Suprapubic skin (tissue), 4 donors: ENCODE measurements around the gene LCE5A. TPM values are rescaled to one million over a fixed set of nuclear protein-coding genes. Genes with fewer than 3 reads are reported as not detected.

Experiments
- DNase-seq, 2 donors: peaks; one replicate each; pipeline ENCODE4 v3.0.0-alpha.2; 2019; ENCODE audit warnings: low spot score in 2 of 2
- H3K27ac ChIP-seq: fragments of 200-600 bp; sonication (generic); one replicate; pipeline ENCODE4 v1.5.1; 2019
- H3K27me3 ChIP-seq: fragments of 200-600 bp; sonication (generic); one replicate; pipeline ENCODE4 v1.5.1; 2019
- H3K36me3 ChIP-seq: fragments of 200-600 bp; sonication (generic); one replicate; pipeline ENCODE4 v1.5.1; 2019
- H3K4me1 ChIP-seq: fragments of 200-600 bp; sonication (generic); one replicate; pipeline ENCODE4 v1.5.1; 2019
- H3K4me3 ChIP-seq: fragments of 200-600 bp; sonication (generic); one replicate; pipeline ENCODE4 v1.5.1; 2019; ENCODE audit warnings: mild to moderate bottlenecking
- H3K9me3 ChIP-seq: fragments of 200-600 bp; sonication (generic); one replicate; pipeline ENCODE4 v1.5.1; 2019
- CTCF ChIP-seq, 2 donors: fragments of 200-600 bp in 1 of 2; fragments of 450-650 bp in 1 of 2; sonication (generic) in 1 of 2; IDR thresholded peaks; one replicate each; pipeline ENCODE4 v1.5.1; 2016 to 2019; ENCODE audit warnings: antibody characterized with exemption in 2 of 2, mild to moderate bottlenecking in 1 of 2, moderate library complexity in 1 of 2
- EP300 ChIP-seq: sonication (generic); formaldehyde crosslinking; IDR thresholded peaks from one replicate; pipeline ENCODE4 v1.6.1; 2017; ENCODE audit warnings: antibody characterized with exemption
- POLR2A ChIP-seq, 2 donors: fragments of 450-650 bp; IDR thresholded peaks; one replicate each; pipeline ENCODE4 v1.6.1; 2017; ENCODE audit warnings: antibody characterized with exemption in 2 of 2, mild to moderate bottlenecking in 2 of 2, moderate library complexity in 2 of 2
- POLR2AphosphoS5 ChIP-seq, 3 donors: sonication (generic); formaldehyde crosslinking; IDR thresholded peaks; one replicate each; pipeline ENCODE4 v1.6.1; 2017; ENCODE audit warnings: antibody characterized with exemption in 3 of 3
- WGBS: methylation state at CpG from one replicate; pipeline ENCODE4 v1.1.5; 2018; 5-methylcytosine and 5-hydroxymethylcytosine counted together
- total RNA-seq, 4 donors: library from RNA; depleted of rRNA; stranded (reverse); fragments of >200 nt; gene quantifications; one replicate each; pipeline ENCODE4 v1.1.0, GENCODE V29; 2016

Gene LCE5A
- total RNA-seq, 4 donors from 2014 or later = 41.1 to 222 (median 140) TPM

- no peak overlapping the region for H3K4me3 ChIP-seq
- H3K4me1 ChIP-seq = peaks cover 13% of the 10 kb centered on the region
- H3K27me3 ChIP-seq = peaks cover 44% of the 10 kb centered on the region
- no peak overlapping the region for H3K27ac ChIP-seq
- H3K9me3 ChIP-seq = no peaks in the 10 kb centered on the region
- no peak for DNase-seq
- no peak for TF ChIP-seq POLR2A (IDR thresholded peaks at IDR 0.05)
- TF ChIP-seq POLR2AphosphoS5 (IDR thresholded peaks at IDR 0.05) = no peak
- no peak for TF ChIP-seq CTCF (IDR thresholded peaks at IDR 0.05)
- TF ChIP-seq EP300 = no peak
- no peaks in the 10 kb centered on the region for H3K36me3 ChIP-seq
- WGBS = 62% methylated on average over 7 of the region's 7 CpGs
Measured at GRCh38 chr1:152516082-152516481, 5.5 kb downstream of the LCE5A start.

- Histone ChIP-seq H3K9me3 (no peaks in the 10 kb centered on the region), H3K4me1 (peaks cover 13% of the 10 kb centered on the region), H3K27me3 (peaks cover 33% of the 10 kb centered on the region), H3K27ac (no peak overlapping the region), H3K36me3 (no peaks in the 10 kb centered on the region), H3K4me3 (no peak overlapping the region)
- 49% methylated on average over 5 of the region's 7 CpGs for WGBS
- no peak for DNase-seq
- TF ChIP-seq POLR2AphosphoS5 (IDR thresholded peaks at IDR 0.05) (no peak), POLR2A (IDR thresholded peaks at IDR 0.05) (no peak), CTCF (IDR thresholded peaks at IDR 0.05) (no peak), EP300 (no peak)
Measured at GRCh38 chr1:152517237-152517811, 6.7 kb downstream of the LCE5A start.

- Histone ChIP-seq H3K27me3 (peaks cover 17% of the 10 kb centered on the region), H3K27ac (no peak overlapping the region), H3K4me3 (no peak overlapping the region), H3K4me1 (peaks cover 12% of the 10 kb centered on the region), H3K9me3 (no peaks in the 10 kb centered on the region), H3K36me3 (no peaks in the 10 kb centered on the region)
- no peak for TF ChIP-seq POLR2AphosphoS5 (IDR thresholded peaks at IDR 0.05)
- TF ChIP-seq EP300 = no peak
- TF ChIP-seq POLR2A (IDR thresholded peaks at IDR 0.05) = no peak
- no peak for TF ChIP-seq CTCF (IDR thresholded peaks at IDR 0.05)
- DNase-seq = no peak
- 55% methylated on average over 1 of the region's 1 CpG for WGBS
Measured at GRCh38 chr1:152519851-152520250, 9.2 kb downstream of the LCE5A start.

- no peaks in the 10 kb centered on the region for H3K9me3 ChIP-seq
- WGBS = 61% methylated on average over 4 of the region's 4 CpGs
- no peak for DNase-seq
- H3K4me1 ChIP-seq = peaks cover 5% of the 10 kb centered on the region
- no peak overlapping the region for H3K4me3 ChIP-seq
- H3K27me3 ChIP-seq = peaks cover 9% of the 10 kb centered on the region
- TF ChIP-seq CTCF (IDR thresholded peaks at IDR 0.05) (no peak), EP300 (no peak), POLR2AphosphoS5 (IDR thresholded peaks at IDR 0.05) (no peak), POLR2A (IDR thresholded peaks at IDR 0.05) (no peak)
- H3K27ac ChIP-seq = no peak overlapping the region
- no peaks in the 10 kb centered on the region for H3K36me3 ChIP-seq
Measured at GRCh38 chr1:152520561-152521090, 10.0 kb downstream of the LCE5A start.

GRCh38 chr1:152525080-152525641 is 14.6 kb downstream of the LCE5A start:
- WGBS = 13% methylated on average over 1 of the region's 1 CpG
- Histone ChIP-seq H3K4me3 (no peak overlapping the region), H3K9me3 (no peaks in the 10 kb centered on the region), H3K27ac (no peak overlapping the region), H3K27me3 (no peaks in the 10 kb centered on the region), H3K36me3 (no peaks in the 10 kb centered on the region), H3K4me1 (no peaks in the 10 kb centered on the region)
- TF ChIP-seq EP300 (no peak), CTCF (IDR thresholded peaks at IDR 0.05) (no peak), POLR2AphosphoS5 (IDR thresholded peaks at IDR 0.05) (no peak), POLR2A (IDR thresholded peaks at IDR 0.05) (no peak)
- no peak for DNase-seq
